Measurements from ENCODE around the gene ARHGAP15. TPM values are rescaled to one million over a fixed set of nuclear protein-coding genes. Genes with fewer than 3 reads are reported as not detected.

ARHGAP15 gene
- total and polyA plus RNA-seq, 3 donors from 2014 or later = 2.2 to 15.0 (median 7.7) TPM

DNA sequence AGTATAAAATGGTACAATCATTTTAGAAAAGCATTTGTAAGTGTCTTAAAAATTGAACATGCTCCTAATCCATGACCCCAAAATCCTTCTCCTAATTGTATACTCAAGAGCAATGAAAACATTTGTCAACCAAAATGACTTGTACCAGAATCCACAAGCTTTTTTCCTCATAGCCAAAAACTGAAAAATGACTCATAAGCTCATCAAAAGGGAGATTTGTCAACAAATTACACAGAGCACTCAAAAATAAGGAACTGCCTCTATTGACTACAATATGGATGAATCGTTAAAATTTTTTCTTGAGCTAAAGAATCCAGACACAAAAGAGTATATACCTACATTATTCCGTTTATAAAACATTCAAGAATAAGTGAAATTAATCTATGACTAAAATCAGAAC is 544.8 kb downstream of the ARHGAP15 start:
- intact Hi-C loops (cut with DNase I; ENCODE audit: low total_unique reads) = no loop called here

DNA sequence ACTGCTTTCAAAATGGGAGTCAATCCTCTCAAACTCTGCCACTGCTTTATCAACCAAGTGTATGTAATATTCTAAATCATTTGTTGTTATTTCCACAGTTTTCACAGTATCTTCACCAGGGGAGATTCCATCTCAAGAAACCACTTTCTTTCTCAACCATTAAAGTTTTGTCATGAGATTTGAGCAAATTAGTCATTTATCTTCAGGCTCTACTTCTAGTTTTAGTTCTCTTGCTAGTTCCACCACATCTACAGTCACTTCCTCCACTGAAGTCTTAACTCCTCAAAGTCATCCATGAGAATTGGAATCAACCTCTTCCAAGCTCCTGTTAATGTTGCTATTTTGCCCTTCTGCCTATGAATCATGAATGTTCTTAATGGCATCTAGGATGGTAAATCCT is 545.8 kb downstream of the ARHGAP15 start:
- no peak overlapping the region for H3K27ac ChIP-seq
- no peaks in the 10 kb centered on the region for H3K9me3 ChIP-seq
- H3K27me3 ChIP-seq = no peaks in the 10 kb centered on the region
- no peaks in the 10 kb centered on the region for H3K36me3 ChIP-seq (ENCODE audit: low read depth, missing control alignments)
- TF ChIP-seq, protein P1, sequence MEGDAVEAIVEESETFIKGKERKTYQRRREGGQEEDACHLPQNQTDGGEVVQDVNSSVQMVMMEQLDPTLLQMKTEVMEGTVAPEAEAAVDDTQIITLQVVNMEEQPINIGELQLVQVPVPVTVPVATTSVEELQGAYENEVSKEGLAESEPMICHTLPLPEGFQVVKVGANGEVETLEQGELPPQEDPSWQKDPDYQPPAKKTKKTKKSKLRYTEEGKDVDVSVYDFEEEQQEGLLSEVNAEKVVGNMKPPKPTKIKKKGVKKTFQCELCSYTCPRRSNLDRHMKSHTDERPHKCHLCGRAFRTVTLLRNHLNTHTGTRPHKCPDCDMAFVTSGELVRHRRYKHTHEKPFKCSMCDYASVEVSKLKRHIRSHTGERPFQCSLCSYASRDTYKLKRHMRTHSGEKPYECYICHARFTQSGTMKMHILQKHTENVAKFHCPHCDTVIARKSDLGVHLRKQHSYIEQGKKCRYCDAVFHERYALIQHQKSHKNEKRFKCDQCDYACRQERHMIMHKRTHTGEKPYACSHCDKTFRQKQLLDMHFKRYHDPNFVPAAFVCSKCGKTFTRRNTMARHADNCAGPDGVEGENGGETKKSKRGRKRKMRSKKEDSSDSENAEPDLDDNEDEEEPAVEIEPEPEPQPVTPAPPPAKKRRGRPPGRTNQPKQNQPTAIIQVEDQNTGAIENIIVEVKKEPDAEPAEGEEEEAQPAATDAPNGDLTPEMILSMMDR (IDR thresholded peaks at IDR 0.05) = no peak
- TF ChIP-seq POLR2A (IDR thresholded peaks at IDR 0.05) = no peak
- no peaks in the 10 kb centered on the region for H3K4me1 ChIP-seq
- no peak for DNase-seq
- intact Hi-C loops (cut with DNase I; ENCODE audit: low total_unique reads) = no loop called here
- no peak overlapping the region for H3K4me3 ChIP-seq

More for the DNA sequence above, 544.8 kb downstream of the ARHGAP15 start:
- Histone ChIP-seq H3K4me1 (no peaks in the 10 kb centered on the region), H3K27ac (no peak overlapping the region), H3K27me3 (no peaks in the 10 kb centered on the region), H3K4me3 (no peak overlapping the region), H3K9me3 (no peaks in the 10 kb centered on the region), H3K36me3 (ENCODE audit: low read depth, missing control alignments) (no peaks in the 10 kb centered on the region)
- TF ChIP-seq POLR2A (IDR thresholded peaks at IDR 0.05) = no peak
- TF ChIP-seq, protein P1 (IDR thresholded peaks at IDR 0.05) = no peak
- 95 to 97% methylated on average over 2 of the region's 2 CpGs for WGBS, 2 donors
- no peak for DNase-seq

DNA sequence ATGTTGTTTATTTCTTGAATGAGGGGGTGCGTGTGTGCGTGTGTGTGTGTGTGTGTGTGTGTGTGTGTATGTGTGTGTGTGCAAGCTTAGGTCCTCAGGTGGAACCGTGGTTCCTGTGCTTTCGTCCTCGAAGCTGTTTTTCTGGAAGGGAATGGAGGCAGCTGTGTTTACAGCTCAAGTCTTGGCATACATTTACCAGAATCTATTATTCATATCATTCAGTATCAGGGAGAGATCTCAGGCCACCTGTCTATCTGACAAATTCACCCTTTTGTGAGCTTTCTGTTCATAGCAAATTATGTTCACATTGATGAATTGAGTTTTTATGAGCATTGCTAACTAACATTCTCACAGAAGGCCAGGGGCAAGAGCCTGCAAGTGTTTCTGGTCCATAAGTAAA is 550.4 kb downstream of the ARHGAP15 start:
- no peaks in the 10 kb centered on the region for H3K27me3 ChIP-seq
- no peaks in the 10 kb centered on the region for H3K36me3 ChIP-seq (ENCODE audit: low read depth, missing control alignments)
- no peak for TF ChIP-seq POLR2A (IDR thresholded peaks at IDR 0.05)
- TF ChIP-seq, protein P1 (IDR thresholded peaks at IDR 0.05) = no peak
- H3K9me3 ChIP-seq = no peaks in the 10 kb centered on the region
- WGBS, 2 donors = 89 to 93% methylated on average over 5 of the region's 5 CpGs
- intact Hi-C loops (cut with DNase I; ENCODE audit: low total_unique reads) = no loop called here
- H3K27ac ChIP-seq = no peak overlapping the region
- no peak overlapping the region for H3K4me3 ChIP-seq
- no peak for DNase-seq
- no peaks in the 10 kb centered on the region for H3K4me1 ChIP-seq

DNA sequence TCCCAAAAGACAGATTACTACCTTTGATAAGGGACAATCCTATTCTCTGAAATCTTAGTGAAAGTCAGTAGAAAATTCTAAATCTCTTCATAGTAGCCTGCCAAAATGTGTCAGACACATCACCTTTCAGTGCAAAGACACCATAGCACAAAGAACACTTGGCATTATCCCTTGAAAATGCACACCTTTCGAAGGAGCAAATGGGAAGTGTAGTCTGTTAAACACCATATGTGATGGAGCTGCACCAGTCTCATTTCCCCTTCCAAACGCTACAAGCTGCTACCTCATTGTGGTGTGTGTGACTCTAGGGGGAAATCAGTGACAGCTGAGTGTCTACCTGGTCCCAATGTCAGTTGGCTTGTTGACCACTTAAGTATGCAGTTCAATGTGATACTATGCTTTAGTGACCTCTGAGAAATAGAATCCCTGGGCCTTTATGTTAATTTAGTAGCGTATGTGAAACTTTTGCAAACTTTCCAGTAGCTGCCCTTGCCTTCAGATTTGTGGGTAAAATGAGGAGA is 551.7 kb downstream of the ARHGAP15 start:
- no peak overlapping the region for H3K27ac ChIP-seq
- H3K27me3 ChIP-seq = no peaks in the 10 kb centered on the region
- H3K4me1 ChIP-seq = no peaks in the 10 kb centered on the region
- no peaks in the 10 kb centered on the region for H3K9me3 ChIP-seq
- H3K4me3 ChIP-seq = no peak overlapping the region
- WGBS, 2 donors = 86 to 89% methylated on average over 3 of the region's 3 CpGs
- DNase-seq = no peak
- H3K36me3 ChIP-seq (ENCODE audit: low read depth, missing control alignments) = no peaks in the 10 kb centered on the region
- intact Hi-C loops (cut with DNase I; ENCODE audit: low total_unique reads) = no loop called here
- no peak for TF ChIP-seq POLR2A (IDR thresholded peaks at IDR 0.05)
- TF ChIP-seq, protein P1 (IDR thresholded peaks at IDR 0.05) = no peak

DNA sequence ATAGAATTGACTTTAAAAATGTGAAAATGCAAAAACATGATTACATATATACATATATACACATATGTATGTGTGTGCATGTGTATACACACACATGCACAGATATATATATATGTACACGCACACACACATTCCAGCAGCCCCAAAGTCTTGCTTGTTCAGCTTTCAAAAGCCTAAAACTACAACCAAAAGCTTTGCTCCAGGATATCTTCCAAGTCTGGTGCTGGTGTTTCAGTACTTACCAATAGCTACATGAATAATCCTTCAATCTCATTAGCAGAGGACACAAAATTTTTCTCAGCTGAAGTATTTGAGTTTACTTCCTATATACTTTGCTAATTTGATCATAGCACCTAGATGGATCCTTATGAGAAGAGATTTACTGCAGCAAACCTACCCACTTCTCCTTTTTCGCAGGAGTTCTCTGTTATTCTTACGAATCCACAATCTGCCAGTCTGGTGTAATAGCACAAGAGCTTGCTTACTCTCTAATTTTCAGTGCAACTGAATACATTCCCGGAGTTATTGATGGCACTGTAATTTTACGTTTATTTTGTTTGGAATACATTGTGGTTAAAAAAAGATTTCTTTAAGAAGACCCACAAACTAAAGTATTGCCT is 553.3 kb downstream of the ARHGAP15 start:
- TF ChIP-seq POLR2A (IDR thresholded peaks at IDR 0.05) = no peak
- TF ChIP-seq, protein P1 (IDR thresholded peaks at IDR 0.05) = no peak
- no peaks in the 10 kb centered on the region for H3K36me3 ChIP-seq (ENCODE audit: low read depth, missing control alignments)
- H3K4me3 ChIP-seq = no peak overlapping the region
- 87 to 89% methylated on average over 5 of the region's 5 CpGs for WGBS, 2 donors
- no peak for DNase-seq
- H3K27me3 ChIP-seq = no peaks in the 10 kb centered on the region
- intact Hi-C loops (cut with DNase I; ENCODE audit: low total_unique reads) = no loop called here
- H3K9me3 ChIP-seq = no peaks in the 10 kb centered on the region
- no peak overlapping the region for H3K27ac ChIP-seq
- no peaks in the 10 kb centered on the region for H3K4me1 ChIP-seq
